ENCODE results near the gene LENG9.
"Not testable (repeated sequence)": the region's sequence is repeated elsewhere in the genome, so short reads cannot be mapped to it uniquely, and the experiment has no call there.

The LENG9 gene

GRCh38 chr19:54493967-54494585, 30.5 kb upstream of the LENG9 start:
- TF ChIP-seq CTCF (IDR thresholded peaks at IDR 0.05; ENCODE audit: insufficient read depth, low read length, missing control alignments) = no peak
- no peak overlapping the region for H3K4me3 ChIP-seq (ENCODE audit: low read depth, low read length)
- DNase-seq (ENCODE audit: low read depth, low spot score) = no peak
- POLR2A ChIA-PET = no interaction called here
- CTCF ChIA-PET = interaction anchor here (1.1 kb wide), 1 partner anchor 15 kb away, joined by 3 read pairs; no protein-coding TSS in a partner anchor

- DNase-seq (ENCODE audit: low read depth, low spot score); H3K4me3 ChIP-seq (ENCODE audit: low read depth, low read length); POLR2A ChIA-PET: not testable (repeated sequence)
- CTCF ChIA-PET = interaction anchor here (2.2 kb wide), 1 partner anchor 12 kb away, joined by 8 read pairs; no protein-coding TSS in a partner anchor
Observed at GRCh38 chr19:54493056-54493455, 29.5 kb upstream of the LENG9 start.

- no peak for TF ChIP-seq CTCF (IDR thresholded peaks at IDR 0.05; ENCODE audit: insufficient read depth, low read length, missing control alignments)
- CTCF ChIA-PET = interaction anchor here (2.2 kb wide), 1 partner anchor 11 kb away, joined by 8 read pairs; no protein-coding TSS in a partner anchor
- POLR2A ChIA-PET = no interaction called here
Observed at GRCh38 chr19:54492568-54492967, 29.0 kb upstream of the LENG9 start.

GRCh38 chr19:54489766-54490165, 26.2 kb upstream of the LENG9 start:
- ChIA-PET POLR2A (no interaction called here), CTCF (interaction anchor here (0.7 kb wide), 1 partner anchor 645 kb away, joined by 3 read pairs; no protein-coding TSS in a partner anchor)
- H3K4me3 ChIP-seq (ENCODE audit: low read depth, low read length) = no peak overlapping the region
- no peak for TF ChIP-seq CTCF (IDR thresholded peaks at IDR 0.05; ENCODE audit: insufficient read depth, low read length, missing control alignments)
- no peak for DNase-seq (ENCODE audit: low read depth, low spot score)

More at GRCh38 chr19:54492568-54492967, 29.0 kb upstream of the LENG9 start:
- no peak for DNase-seq (ENCODE audit: low read depth, low spot score)
- no peak overlapping the region for H3K4me3 ChIP-seq (ENCODE audit: low read depth, low read length)

GRCh38 chr19:54489341-54489740, 25.8 kb upstream of the LENG9 start:
- CTCF ChIA-PET = interaction anchor here (1.0 kb wide), 1 partner anchor 11 kb away, joined by 3 read pairs; no protein-coding TSS in a partner anchor
- no peak for DNase-seq (ENCODE audit: low read depth, low spot score)
- no peak for TF ChIP-seq CTCF (IDR thresholded peaks at IDR 0.05; ENCODE audit: insufficient read depth, low read length, missing control alignments)
- POLR2A ChIA-PET = no interaction called here
- no peak overlapping the region for H3K4me3 ChIP-seq (ENCODE audit: low read depth, low read length)

- POLR2A ChIA-PET = no interaction called here
- no peak overlapping the region for H3K4me3 ChIP-seq (ENCODE audit: low read depth, low read length)
- no peak for DNase-seq (ENCODE audit: low read depth, low spot score)
- CTCF ChIA-PET = interaction anchor here (0.8 kb wide), 1 partner anchor 191 kb away, joined by 3 read pairs; no protein-coding TSS in a partner anchor
- no peak for TF ChIP-seq CTCF (IDR thresholded peaks at IDR 0.05; ENCODE audit: insufficient read depth, low read length, missing control alignments)
Observed at GRCh38 chr19:54485851-54486250, 22.3 kb upstream of the LENG9 start.

- POLR2A ChIA-PET = no interaction called here
Observed at GRCh38 chr19:54484451-54484850, 20.9 kb upstream of the LENG9 start.

More at GRCh38 chr19:54484451-54484850, 20.9 kb upstream of the LENG9 start:
- H3K4me3 ChIP-seq (ENCODE audit: low read depth, low read length) = no peak overlapping the region
- TF ChIP-seq CTCF (IDR thresholded peaks at IDR 0.05; ENCODE audit: insufficient read depth, low read length, missing control alignments) = no peak
- CTCF ChIA-PET = no interaction called here
- no peak for DNase-seq (ENCODE audit: low read depth, low spot score)

Measured in AG04449 (cell line).